SK-N-SH (cell line): Measurements from ENCODE around the gene KMT2E. TPM values are rescaled to one million over a fixed set of nuclear protein-coding genes. Genes with fewer than 3 reads are reported as not detected.
"Not testable (repeated sequence)": the region's sequence is repeated elsewhere in the genome, so short reads cannot be mapped to it uniquely, and the experiment has no call there.

Source experiments
- CTCF ChIA-PET: fragments of 300-600, 350-600 bp; formaldehyde crosslinking; extraction: SDS; loops from one replicate; lab custom pipeline; 2021; lab: Yijun Ruan, JAX
- POLR2A ChIA-PET: fragments of 350-600 bp; sonication (Branson Sonifier 250); formaldehyde crosslinking; extraction: SDS; loops from one replicate; lab custom pipeline; 2020; ENCODE audit warnings: antibody characterized with exemption, inconsistent platforms; lab: Yijun Ruan, JAX
- DNase-seq: peaks from one replicate; pipeline ENCODE4 v3.0.0; 2012
- H2AFZ ChIP-seq: fragments of 200-600 bp; sonication (generic); 2 replicates; pipeline ENCODE4 v1.8.1; 2016; ENCODE audit warnings: antibody characterized with exemption, mild to moderate bottlenecking, low read depth
- H3F3A ChIP-seq: fragments of 200-600 bp; sonication (generic); replicated peaks from 2 replicates; pipeline ENCODE3; 2016; ENCODE audit warnings: antibody characterized with exemption, mild to moderate bottlenecking; ENCODE audit not compliant: insufficient read depth
- H3K27ac ChIP-seq, 2 experiments: fragments of 200-500 bp in 1 of 2; fragments of 200-600 bp in 1 of 2; sonication (Bioruptor generic) in 1 of 2; sonication (generic), shearing (Covaris generic) in 1 of 2; 2 replicates each; pipeline versions ENCODE4 v1.5.1 to v1.6.1; 2014 to 2016; ENCODE audit warnings: low read depth in 2 of 2, inconsistent platforms in 1 of 2, low read length in 1 of 2, mild to moderate bottlenecking in 1 of 2, mixed read lengths in 1 of 2
- H3K27me3 ChIP-seq: fragments of 200-600 bp; sonication (generic), shearing (Covaris generic); 2 replicates; pipeline ENCODE4 v1.6.1; 2016; ENCODE audit warnings: mixed run types; ENCODE audit not compliant: insufficient read depth
- H3K36me3 ChIP-seq, 2 experiments: fragments of 200-500 bp in 1 of 2; fragments of 200-600 bp in 1 of 2; sonication (Bioruptor generic) in 1 of 2; sonication (generic) in 1 of 2; replicated peaks in 1 of 2; 2 replicates each; pipeline versions ENCODE3 to v1.5.1; 2014 to 2016; ENCODE audit warnings: low read length in 1 of 2, mild to moderate bottlenecking in 1 of 2; ENCODE audit not compliant: insufficient read depth in 2 of 2, control insufficient read depth in 1 of 2
- H3K4me1 ChIP-seq, 2 experiments: fragments of 200-500 bp in 1 of 2; fragments of 200-600 bp in 1 of 2; sonication (Bioruptor generic) in 1 of 2; sonication (generic), shearing (Covaris generic) in 1 of 2; 2 replicates each; pipeline versions ENCODE4 v1.5.1 to v1.6.1; 2014 to 2016; ENCODE audit warnings: low read depth in 1 of 2, low read length in 1 of 2, mixed run types in 1 of 2; ENCODE audit not compliant: insufficient read depth in 2 of 2, control insufficient read depth in 1 of 2
- H3K4me2 ChIP-seq: fragments of 200-600 bp; sonication (generic), shearing (Covaris generic); 2 replicates; pipeline ENCODE4 v1.6.1; 2017; ENCODE audit warnings: mixed run types
- H3K4me3 ChIP-seq, 2 experiments: fragments of 200-500 bp in 1 of 2; fragments of 200-600 bp in 1 of 2; sonication (Bioruptor generic) in 1 of 2; sonication (generic), shearing (Covaris generic) in 1 of 2; 2 replicates each; pipeline versions ENCODE4 v1.5.1 to v1.8.1; 2014 to 2016; ENCODE audit warnings: low read depth in 2 of 2, inconsistent platforms in 1 of 2, low read length in 1 of 2, mild to moderate bottlenecking in 1 of 2, mixed read lengths in 1 of 2, moderate library complexity in 1 of 2
- H3K79me2 ChIP-seq: fragments of 200-600 bp; sonication (generic); 2 replicates; pipeline ENCODE4 v1.8.1; 2017; ENCODE audit warnings: mild to moderate bottlenecking; ENCODE audit not compliant: insufficient read depth
- H3K9ac ChIP-seq: fragments of 200-600 bp; sonication (generic); 2 replicates; pipeline ENCODE4 v1.6.1; 2017; ENCODE audit warnings: mixed run types
- H3K9me2 ChIP-seq: fragments of 200-600 bp; sonication (generic); 2 replicates; pipeline ENCODE4 v1.6.1; 2017; ENCODE audit warnings: mixed run types
- H3K9me3 ChIP-seq: fragments of 200-600 bp; sonication (generic); 2 replicates; pipeline ENCODE4 v1.6.1; 2017; ENCODE audit warnings: mixed run types, mild to moderate bottlenecking, moderate library complexity
- H4K20me1 ChIP-seq: fragments of 200-600 bp; sonication (generic); 2 replicates; pipeline ENCODE4 v1.6.1; 2017; ENCODE audit warnings: mild to moderate bottlenecking, mixed run types; ENCODE audit not compliant: insufficient read depth
- CHD2 ChIP-seq: fragments of 150-350 bp; IDR thresholded peaks from 2 replicates; pipeline ENCODE4 v1.6.1; 2018; ENCODE audit warnings: low read length; ENCODE audit not compliant: partially characterized antibody
- GABPA ChIP-seq: IDR thresholded peaks from 2 replicates; pipeline ENCODE4 v1.4.0; 2012; ENCODE audit warnings: low read depth, mild to moderate bottlenecking
- NRF1 ChIP-seq: IDR thresholded peaks from 2 replicates; pipeline ENCODE4 v1.6.1; 2012; ENCODE audit warnings: low read depth, mild to moderate bottlenecking, low read length
- POLR2AphosphoS5 ChIP-seq: IDR thresholded peaks from 2 replicates; pipeline ENCODE4 v1.6.1; 2012; ENCODE audit warnings: low read depth, low read length
- SMC3 ChIP-seq: IDR thresholded peaks from 2 replicates; pipeline ENCODE4 v1.6.1; 2012; ENCODE audit warnings: low read depth, low read length, improper control_type of control experiment
- TAF1 ChIP-seq: IDR thresholded peaks from 2 replicates; pipeline ENCODE4 v1.6.1; 2012; ENCODE audit warnings: low read depth, mild to moderate bottlenecking, low read length, moderate library complexity, borderline replicate concordance
- WGBS: methylation state at CpG from one replicate; pipeline ENCODE4 v1.1.6; 2017; ENCODE audit warnings: low lambda C conversion rate; 5-methylcytosine and 5-hydroxymethylcytosine counted together
- polyA plus RNA-seq, 3 experiments: library from polyadenylated mRNA; depleted of rRNA; stranded (reverse); fragments of >200 nt; gene quantifications; 2 replicates each; pipeline ENCODE4 v1.2.3, GENCODE V29; 2012
- TF ChIP-seq, protein P1 (sequence below): IDR thresholded peaks from 2 replicates; pipeline ENCODE4 v1.4.0; 2012; ENCODE audit warnings: low read depth
- TF ChIP-seq, protein P2 (sequence below): IDR thresholded peaks from 2 replicates; pipeline ENCODE4; 2012

KMT2E gene
- polyA plus RNA-seq, 1 of the 3 experiments (the other 2 are of a cell fraction): 6.4 TPM

DNA sequence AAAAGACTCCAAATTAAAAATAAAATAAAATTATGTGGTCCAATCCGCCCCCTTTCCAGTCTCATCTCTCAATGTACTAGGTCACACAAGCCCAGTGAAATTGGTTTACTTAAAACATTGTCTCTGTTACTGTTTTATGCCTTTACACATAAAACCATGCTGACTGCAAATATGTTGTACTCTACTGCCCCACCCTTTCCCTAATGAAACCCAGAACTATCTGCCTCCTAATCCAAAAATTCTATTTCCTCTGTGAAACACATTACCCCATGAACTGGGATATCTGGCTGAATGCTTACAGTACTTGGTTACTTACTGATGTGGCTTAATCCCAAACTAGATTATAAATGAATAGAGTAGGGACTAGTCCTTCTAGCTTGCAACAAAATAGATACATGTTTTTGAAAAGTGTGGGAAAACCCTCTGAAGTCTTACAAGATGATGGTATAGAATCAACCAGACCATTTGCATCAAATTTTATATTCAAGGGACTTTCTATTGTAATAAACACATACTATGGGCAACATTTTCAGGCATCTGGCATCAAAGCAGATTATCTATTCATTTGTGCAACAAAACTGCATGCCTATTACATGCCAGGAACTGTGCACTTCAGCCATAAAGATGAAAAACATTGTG is 10.0 kb upstream of the KMT2E start:
- no peaks in the 10 kb centered on the region for H3K9me2 ChIP-seq

DNA sequence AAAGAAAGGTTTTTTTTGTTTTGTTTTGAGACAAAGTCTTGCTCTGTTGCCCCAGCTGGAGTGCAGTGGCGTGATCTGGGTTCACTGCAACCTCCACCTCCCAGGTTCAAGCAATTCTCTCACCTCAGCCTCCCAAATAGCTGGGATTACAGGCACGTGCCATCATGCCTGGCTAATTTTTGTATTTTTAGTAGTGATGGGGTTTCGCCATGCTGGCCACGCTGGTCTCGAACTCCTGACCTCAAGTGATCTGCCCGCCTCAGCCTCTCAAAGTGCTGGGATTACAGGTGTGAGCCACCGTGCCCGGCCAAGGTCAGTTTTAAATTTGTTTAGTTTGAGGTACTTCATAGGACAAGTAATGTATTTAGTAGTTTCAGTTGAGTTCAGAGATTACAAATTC is 9.0 kb upstream of the KMT2E start:
- not testable (repeated sequence) for H3K9ac ChIP-seq, H3K9me2 ChIP-seq, H3K4me3 ChIP-seq, H3K27me3 ChIP-seq, H3K79me2 ChIP-seq, DNase-seq, H3K9me3 ChIP-seq, H2AFZ ChIP-seq, H4K20me1 ChIP-seq
- H3K4me1 ChIP-seq: peaks cover 28 to 43% of the 10 kb centered on the region in 2 experiments
- ChIA-PET CTCF (interaction anchor here (0.8 to 3.1 kb wide), 4 partner anchors 9 to 24 kb away, joined by 3 to 13 read pairs (median 5); partner anchors contain the start of gene KMT2E), POLR2A (interaction anchor here (1.3 kb wide), 1 partner anchor 8 kb away, joined by 3 read pairs; no protein-coding TSS in a partner anchor)
- H3K36me3 ChIP-seq: peaks cover 29 to 42% of the 10 kb centered on the region in 2 experiments
- WGBS: 95% methylated on average over 8 of the region's 8 CpGs
- H3K4me2 ChIP-seq: peak overlapping the region; percentile 3; the same call in 1 of the 2 replicates
- peak overlapping the region in 1 of 2 experiments; percentile 76; a peak in 2 of 4 replicates for H3K27ac ChIP-seq
- peaks cover 42% of the 10 kb centered on the region for H3F3A ChIP-seq

More for the DNA sequence above, 10.0 kb upstream of the KMT2E start:
- Histone ChIP-seq H3K9me3 (no peaks in the 10 kb centered on the region), H3K4me1 (peaks cover 25 to 32% of the 10 kb centered on the region in 2 experiments), H4K20me1 (no peaks in the 10 kb centered on the region; the same call in 1 of the 2 replicates), H3K79me2 (no peaks in the 10 kb centered on the region; the same call in 1 of the 2 replicates), H3F3A (peaks cover 43% of the 10 kb centered on the region), H3K36me3 (peaks cover 24 to 49% of the 10 kb centered on the region in 2 experiments), H3K27me3 (no peaks in the 10 kb centered on the region), H3K4me2 (peak overlapping the region; percentile 68), H2AFZ (no peak overlapping the region), H3K4me3 (no peak overlapping the region; a peak in 1 of 4 replicates), H3K9ac (peak overlapping the region; percentile 27; the same call in 1 of the 2 replicates), H3K27ac (peak overlapping the region; percentile 34 to 76; a peak in 3 of 4 replicates)
- POLR2A ChIA-PET: interaction anchor here (0.8 to 1.4 kb wide), 2 partner anchors 8 to 9 kb away, joined by 3 to 4 read pairs; no protein-coding TSS in a partner anchor
- 82% methylated on average over 1 of the region's 1 CpG for WGBS
- TF ChIP-seq, protein P1, sequence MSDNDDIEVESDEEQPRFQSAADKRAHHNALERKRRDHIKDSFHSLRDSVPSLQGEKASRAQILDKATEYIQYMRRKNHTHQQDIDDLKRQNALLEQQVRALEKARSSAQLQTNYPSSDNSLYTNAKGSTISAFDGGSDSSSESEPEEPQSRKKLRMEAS: 0 out of 2 replicates have a peak, but pooled peaks have one; percentile 1
- TF ChIP-seq POLR2AphosphoS5 (0 out of 2 replicates have a peak, but pooled peaks have one; percentile 37), CHD2 (no peak), SMC3 (no peak), GABPA (no peak), NRF1 (no peak), TAF1 (no peak)
- TF ChIP-seq, protein P2, sequence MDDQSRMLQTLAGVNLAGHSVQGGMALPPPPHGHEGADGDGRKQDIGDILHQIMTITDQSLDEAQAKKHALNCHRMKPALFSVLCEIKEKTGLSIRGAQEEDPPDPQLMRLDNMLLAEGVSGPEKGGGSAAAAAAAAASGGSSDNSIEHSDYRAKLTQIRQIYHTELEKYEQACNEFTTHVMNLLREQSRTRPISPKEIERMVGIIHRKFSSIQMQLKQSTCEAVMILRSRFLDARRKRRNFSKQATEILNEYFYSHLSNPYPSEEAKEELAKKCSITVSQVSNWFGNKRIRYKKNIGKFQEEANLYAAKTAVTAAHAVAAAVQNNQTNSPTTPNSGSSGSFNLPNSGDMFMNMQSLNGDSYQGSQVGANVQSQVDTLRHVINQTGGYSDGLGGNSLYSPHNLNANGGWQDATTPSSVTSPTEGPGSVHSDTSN: no peak
- CTCF ChIA-PET: interaction anchor here (1.5 kb wide), 1 partner anchor 23 kb away, joined by 7 read pairs; no protein-coding TSS in a partner anchor
- DNase-seq: no peak

DNA sequence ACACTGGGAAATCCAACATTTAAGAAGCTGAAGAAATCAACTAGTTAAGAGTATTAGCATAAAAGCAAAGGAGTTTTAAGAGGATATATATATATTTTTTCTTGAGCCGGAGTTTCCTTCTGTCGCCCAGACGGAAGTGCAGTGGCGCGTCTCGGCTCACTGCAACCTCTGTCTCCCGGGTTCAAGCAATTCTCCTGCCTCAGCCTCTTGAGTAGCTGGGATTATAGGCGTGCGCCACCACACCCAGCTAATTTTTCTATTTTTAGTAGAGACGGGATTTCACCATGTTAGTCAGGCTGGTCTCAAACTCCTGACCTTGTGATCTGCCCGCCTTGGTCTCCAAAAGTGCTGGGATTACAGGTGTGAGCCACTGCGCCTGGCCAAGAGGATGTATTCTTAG is 8.5 kb upstream of the KMT2E start:
- not testable (repeated sequence) for H4K20me1 ChIP-seq, H3K4me3 ChIP-seq, DNase-seq, H3K9ac ChIP-seq, H3K27me3 ChIP-seq, H3K4me2 ChIP-seq, H3K79me2 ChIP-seq, H3K9me2 ChIP-seq, H2AFZ ChIP-seq, H3K9me3 ChIP-seq
- 0 out of 4 replicates have a peak overlapping the region, but pooled peaks of 1 of the 2 experiments have one; percentile 76 for H3K27ac ChIP-seq
- H3K36me3 ChIP-seq: peaks cover 31 to 42% of the 10 kb centered on the region in 2 experiments
- H3K4me1 ChIP-seq: peaks cover 31 to 45% of the 10 kb centered on the region in 2 experiments
- H3F3A ChIP-seq: peaks cover 37% of the 10 kb centered on the region
- ChIA-PET POLR2A (interaction anchor here (1.3 kb wide), 1 partner anchor 8 kb away, joined by 3 read pairs; no protein-coding TSS in a partner anchor), CTCF (interaction anchor here (0.8 to 3.1 kb wide), 5 partner anchors 8 to 24 kb away, joined by 3 to 13 read pairs (median 7); partner anchors contain the start of gene KMT2E)
- WGBS: 97% methylated on average over 12 of the region's 12 CpGs
